NCI-H2107 treated with DMSO at 0.1 percent for 48 hours (cell line): Measurements from ENCODE around the gene PNMA8B.
"Not testable (repeated sequence)": the region's sequence is repeated elsewhere in the genome, so short reads cannot be mapped to it uniquely, and the experiment has no call there.

Source experiments
- DNase-seq: peaks from one replicate; lab custom pipeline; 2025; ENCODE audit not compliant: unreplicated experiment; lab: John Stamatoyannopoulos, UW

PNMA8B gene, protein sequence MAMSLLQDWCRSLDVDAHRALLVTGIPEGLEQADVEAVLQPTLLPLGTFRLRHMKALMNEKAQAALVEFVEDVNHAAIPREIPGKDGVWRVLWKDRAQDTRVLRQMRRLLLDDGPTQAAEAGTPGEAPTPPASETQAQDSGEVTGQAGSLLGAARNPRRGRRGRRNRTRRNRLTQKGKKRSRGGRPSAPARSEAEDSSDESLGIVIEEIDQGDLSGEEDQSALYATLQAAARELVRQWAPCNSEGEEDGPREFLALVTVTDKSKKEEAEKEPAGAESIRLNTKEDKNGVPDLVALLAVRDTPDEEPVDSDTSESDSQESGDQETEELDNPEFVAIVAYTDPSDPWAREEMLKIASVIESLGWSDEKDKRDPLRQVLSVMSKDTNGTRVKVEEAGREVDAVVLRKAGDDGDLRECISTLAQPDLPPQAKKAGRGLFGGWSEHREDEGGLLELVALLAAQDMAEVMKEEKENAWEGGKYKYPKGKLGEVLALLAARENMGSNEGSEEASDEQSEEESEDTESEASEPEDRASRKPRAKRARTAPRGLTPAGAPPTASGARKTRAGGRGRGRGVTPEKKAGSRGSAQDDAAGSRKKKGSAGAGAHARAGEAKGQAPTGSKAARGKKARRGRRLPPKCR

DNA sequence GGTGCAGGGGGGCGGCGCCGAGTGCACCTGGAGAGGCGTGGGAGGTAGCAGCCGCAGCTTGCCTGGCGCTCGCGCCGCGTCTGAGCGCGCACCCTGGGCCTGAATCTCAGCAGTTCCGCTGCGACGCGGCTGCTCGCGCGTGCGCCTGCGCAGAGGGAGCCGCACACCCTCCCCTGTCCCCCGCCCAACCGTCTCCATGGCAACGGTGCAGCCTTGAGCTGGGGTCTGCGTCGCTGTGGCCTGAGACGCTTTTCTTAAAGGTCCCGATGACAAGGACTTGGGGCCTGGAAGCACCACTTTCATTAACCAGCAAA lies at the start of gene PNMA8B:
Gene PNMA8B (minus strand): TSS at position 82 of the 314 bp plus-strand sequence. CDS start 402 bp downstream, outside the sequence.
- peak; percentile 53 for DNase-seq

DNA sequence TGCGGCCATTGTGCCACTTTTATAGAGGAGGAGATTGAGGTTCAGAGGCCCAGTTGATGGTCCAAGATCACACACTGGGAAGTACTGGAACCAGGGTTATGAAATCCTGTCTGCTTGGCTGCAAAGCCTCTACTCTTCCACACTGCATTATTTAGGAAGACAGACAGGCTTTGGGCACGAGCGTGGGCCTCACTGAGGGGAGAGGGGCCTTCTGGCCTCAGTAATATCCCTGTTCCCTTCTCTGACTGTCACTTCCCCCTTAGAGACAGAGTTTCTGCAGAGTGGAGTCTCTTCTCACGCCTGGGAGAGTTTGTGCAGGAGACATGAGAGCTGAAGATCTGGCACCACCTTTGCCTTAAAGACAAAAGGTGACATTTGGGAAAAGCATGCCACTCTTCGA lies 49.0 kb upstream of the PNMA8B start:
- DNase-seq = no peak

DNA sequence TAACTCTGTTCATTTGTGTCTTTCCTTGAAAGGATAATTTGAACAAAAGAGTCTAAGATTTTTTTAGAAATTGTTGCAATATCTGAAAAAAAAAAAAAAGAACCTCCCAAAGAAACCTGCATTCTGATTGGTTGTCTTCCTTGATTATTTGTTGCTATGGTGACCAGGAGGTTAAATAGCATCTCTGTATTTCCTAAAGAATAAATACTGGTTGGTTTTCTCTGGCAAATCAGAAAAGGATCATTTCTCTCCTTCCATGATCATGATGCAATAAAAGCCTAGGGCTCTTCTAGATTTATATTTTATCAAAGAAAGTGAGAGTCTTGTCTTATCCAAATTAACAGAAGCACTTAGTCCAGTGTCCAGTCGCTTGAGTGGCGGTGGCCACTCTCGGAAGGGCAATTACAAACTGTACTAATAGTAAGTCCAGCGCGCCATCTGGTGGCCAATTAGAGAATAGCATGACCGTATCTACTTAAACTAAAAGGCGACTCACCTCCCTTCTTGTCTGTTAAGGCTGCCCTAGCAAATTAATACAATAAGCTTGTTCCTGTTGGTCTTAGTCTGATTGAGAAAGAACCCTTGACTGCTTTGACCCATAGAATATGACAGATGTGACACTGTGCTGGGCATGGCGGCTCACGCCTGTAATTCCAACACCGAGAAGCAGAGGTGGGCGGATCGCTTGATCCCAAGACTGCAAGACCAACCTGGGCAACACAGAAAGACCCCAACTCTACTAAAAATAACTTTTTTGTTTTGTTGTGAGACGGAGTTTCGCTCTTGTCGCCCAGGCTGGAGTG lies 47.0 kb upstream of the PNMA8B start:
- DNase-seq = peak; percentile 88

DNA sequence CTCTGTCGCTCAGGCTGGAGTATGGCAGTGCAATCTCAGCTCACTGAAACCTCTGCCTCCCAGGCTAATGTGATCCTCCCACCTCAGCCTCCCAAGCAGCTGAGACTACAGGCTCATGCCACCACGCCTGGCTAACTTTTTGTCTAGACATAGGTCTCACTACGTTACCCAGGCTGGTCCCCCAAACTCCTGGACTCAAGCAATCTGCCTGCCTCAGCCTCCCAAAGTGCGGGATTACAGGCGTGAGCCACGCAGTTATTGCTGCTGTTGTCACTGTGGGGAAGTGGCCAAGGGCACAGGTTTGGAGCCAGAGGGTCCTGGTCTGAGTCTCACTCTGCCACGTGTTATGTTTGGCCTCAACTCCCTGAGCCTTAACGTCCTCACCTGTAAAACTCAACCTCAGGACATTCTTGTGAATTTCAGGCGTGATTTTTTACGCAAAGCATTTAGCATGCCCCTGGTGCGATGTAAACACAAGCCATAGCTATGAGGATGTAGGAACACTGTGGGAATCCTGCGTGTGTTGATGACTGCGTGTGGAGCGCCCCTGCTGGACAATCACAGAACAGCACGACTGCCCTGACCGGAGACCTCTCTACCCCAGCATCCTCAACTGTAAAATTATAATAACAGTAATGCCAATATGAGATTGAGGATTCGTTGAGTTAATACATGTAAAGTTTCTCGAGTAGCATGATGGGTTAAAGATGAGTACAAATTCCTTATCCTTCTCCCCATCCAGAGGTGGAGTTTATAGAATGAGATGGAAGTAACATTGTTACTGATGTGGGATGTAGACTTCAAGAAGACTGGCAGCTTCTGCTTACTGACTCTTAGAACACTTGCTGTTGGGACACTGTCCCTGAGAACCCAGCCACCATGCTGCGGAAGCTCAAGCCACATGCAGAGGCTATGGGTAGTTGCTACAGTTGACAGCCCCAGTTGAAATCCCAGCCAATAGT lies 41.8 kb upstream of the PNMA8B start:
- no peak for DNase-seq

DNA sequence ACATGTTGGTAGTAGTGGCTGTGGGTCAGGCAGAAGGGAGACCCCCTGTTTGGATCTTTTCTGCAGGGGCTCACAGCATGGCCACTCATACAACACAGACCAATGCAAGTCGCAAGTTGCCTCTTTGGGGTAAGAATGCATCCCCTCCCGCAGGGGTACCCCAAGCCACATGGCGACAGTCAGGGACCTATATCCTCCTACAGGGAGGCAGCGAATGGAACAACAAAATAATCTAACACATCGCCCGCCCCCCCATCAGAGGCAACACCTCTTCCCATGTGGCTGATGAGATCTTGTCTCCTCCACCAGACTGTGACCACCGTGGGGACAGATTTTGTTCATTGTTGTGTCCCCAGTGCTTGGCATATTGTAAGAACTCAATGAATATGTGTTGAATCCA lies 40.7 kb upstream of the PNMA8B start:
- DNase-seq = no peak

DNA sequence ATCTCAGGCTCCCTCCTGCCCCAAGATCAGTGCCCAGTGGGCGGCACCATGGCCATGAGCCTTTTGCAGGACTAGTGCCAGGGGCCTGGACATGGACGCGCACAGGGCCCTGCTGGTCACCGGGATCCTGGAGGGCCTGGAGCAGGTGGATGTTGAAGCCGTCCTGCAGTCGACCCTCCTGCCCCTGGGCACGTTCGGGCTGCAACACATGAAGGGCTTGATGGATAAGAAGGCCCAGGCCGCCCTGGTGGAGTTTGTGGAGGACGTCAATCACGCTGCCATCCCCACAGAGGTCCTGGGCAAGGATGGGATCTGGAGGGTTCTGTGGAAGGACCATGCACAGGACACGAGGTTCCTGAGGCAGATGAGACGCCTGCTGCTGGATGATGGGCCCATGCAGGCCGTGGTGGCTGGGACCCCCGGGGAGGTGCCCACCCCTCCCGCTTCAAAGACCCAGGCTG lies 38.0 kb upstream of the PNMA8B start:
- DNase-seq = no peak

DNA sequence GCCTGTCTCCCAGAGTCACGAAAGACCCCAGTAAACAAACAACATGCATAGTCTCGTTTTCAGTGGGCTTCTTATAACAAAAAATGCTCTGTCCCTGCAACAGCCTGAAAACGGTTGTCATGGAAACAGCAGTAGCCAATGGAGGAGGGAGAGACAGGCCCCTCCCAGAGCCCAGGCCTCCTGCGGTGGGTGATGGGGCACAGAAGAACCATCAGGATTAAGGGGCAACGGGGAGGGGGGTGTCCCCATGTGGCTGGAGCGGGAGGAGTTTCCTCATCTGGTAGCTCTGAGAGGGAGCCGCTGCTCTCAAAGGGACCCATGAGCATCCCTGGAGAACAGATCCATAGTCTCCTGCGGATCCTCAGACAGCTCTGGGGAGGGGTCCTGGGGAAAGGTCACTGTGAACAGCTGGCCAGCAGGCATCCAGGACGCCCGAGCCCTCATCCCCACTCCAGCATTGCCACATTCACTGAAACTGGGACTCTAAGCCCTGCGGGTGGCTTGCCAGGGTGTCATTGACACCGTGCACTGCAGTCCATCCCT lies 37.5 kb upstream of the PNMA8B start:
- no peak for DNase-seq

DNA sequence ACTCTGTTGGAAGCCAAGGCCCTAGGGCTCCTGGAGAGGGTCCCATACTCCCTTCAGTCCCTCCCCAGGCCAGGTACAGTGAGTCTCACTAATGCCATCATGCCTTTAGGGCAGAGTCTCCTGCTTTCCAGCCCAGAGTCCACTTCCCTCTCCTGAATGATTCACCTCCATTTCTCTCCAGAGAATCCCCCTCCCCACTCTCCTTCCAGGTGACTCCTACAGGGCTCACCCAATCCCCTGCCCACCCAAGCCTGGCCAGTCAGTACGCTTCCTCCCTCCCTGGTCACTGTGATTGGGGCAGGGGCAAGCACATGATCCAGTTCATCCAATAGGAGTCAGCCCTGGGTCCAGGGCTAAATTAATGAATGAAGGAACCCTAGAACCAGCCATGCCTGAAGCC lies 35.0 kb upstream of the PNMA8B start:
- DNase-seq = no peak

DNA sequence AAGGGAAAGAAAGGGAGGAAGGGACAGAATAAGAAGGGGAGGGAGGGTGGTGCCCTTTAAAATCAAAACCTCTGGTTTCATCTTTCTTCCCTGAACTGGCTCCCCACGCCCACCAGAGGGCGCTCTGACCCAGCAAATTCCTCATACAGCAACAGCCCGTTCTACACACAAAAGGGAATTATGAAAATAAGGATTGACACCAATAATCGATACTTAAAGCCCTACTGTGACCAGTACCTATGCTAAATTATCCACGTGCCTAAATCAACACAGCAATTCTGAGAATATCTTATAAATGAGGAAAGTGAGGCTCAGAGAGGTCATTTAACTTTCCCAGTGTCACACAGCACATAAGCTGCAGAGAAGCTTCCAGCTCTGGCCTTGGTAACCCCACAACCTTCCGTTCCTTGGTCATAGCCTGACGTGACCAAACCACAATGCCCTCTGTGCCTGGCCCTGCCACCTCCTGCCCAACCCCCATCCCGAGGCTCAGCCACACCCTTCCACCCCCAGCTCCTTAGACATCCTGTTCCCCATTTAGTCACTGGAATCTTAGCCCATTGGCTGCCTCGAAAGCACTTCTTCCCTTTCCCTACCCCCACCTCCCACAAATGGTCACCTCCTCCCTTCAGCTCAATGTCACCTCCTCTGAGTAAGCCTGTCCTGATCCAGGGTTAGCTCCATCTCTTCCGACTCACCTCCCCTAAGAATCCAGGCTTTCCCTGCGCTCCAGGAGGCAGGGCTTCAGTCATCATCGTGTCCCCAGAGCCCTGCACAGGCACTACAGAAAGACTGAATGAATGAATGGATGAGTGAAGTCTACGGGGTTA lies 34.2 kb upstream of the PNMA8B start:
- peak; percentile 20 for DNase-seq

DNA sequence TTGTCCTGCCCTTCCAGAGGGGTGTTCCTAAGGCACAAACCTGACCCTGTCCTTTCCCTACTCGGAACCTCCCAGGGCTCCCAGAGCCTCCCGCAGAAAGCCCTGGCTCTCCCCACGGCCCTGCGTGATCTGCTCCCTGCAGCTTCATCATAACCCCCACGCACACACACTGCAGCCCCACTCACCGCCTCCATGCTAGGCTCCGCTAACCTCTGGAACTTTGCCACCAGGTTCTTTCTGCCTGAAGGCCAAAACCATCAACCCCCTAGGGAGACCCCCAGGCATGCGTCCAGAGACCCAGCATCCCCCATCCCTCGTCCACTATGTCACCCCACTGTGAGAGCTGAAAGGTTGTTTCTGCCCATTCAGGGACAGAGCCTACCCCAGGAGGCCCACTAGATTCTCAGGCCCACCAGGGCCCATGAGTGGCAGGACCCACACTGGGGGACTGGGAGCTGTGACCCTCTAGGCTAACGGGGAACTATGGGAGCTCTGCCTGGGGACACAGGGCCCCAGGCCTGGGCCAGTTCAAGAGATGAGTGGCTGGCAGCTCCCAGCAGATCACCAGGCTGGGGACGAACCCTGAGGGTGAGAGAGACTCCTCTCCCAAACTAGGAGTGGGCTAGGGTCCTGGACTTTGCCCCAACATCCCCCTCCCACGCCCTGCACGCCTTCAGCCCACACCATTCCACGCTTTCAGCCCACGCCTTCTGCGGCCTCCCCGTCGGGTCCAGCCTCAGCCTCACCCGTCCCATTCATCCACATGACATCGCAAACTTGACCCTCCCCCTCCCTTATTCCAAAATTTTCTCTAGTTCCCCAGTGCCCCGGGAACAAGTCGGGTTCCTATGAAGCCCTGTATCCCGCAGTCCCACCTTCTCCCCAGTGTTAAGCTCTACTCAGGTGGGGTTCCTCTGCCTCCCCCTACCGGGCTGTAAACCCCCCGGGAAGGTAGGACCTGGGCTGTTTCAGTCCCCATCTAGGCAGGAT lies 33.2 kb upstream of the PNMA8B start:
- DNase-seq = no peak

DNA sequence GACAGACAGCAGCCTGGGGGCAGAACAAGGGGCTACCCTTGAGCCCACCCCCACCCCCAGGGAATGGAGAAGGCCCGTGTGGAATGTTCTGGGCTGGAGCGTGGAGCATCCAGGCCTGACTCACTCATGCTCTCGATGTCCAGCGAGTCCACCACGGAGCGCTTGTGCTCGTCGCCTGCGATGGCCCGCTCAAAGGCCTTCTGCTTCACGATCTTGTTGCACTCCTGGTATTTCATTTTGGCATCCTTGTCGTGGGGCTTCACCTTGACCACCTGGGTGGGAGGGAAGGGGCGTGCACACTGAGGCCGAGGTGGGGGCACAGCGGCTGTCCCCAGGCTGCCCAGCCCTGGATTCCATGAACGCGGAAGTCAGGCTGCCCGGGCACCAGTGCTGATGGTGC lies 31.1 kb upstream of the PNMA8B start:
- not testable (repeated sequence) for DNase-seq

DNA sequence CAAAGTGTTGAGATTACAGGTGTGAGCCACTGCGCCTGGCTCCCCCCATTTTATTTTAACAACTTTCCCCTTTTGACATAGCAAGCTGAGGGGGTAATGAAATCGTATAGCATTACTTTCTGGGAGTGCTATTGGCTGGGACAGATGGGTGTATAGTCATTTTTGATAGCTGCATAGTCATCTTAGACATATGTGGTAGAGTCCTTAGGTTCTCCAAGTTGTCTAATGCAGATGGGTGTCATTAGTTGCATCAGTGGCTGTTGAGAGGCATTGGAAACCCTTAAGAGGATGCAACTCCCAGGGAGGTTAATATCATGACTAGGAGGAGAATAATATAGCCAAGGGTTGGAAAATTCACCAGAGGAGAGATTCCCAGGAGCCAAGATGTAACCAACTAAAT lies 28.6 kb upstream of the PNMA8B start:
- no peak for DNase-seq

DNA sequence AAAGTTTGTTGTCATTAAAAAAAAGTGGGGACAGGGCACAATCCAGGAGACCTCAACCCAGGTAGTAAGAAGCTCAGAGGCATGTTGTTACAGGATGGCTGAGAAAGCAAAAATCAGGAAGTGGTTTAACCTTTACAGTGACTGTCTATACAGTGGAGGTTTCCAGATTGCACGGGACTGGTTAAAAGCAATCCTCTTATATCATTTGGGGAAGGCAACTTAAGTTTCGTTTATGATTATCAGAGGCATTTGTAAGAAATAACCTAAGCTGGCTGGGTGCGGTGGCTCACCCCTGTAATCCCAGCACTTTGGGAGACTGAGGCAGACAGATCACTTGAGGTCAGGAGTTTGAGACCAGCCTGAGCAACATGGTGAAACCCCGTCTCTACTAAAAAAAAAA lies 27.3 kb upstream of the PNMA8B start:
- not testable (repeated sequence) for DNase-seq

DNA sequence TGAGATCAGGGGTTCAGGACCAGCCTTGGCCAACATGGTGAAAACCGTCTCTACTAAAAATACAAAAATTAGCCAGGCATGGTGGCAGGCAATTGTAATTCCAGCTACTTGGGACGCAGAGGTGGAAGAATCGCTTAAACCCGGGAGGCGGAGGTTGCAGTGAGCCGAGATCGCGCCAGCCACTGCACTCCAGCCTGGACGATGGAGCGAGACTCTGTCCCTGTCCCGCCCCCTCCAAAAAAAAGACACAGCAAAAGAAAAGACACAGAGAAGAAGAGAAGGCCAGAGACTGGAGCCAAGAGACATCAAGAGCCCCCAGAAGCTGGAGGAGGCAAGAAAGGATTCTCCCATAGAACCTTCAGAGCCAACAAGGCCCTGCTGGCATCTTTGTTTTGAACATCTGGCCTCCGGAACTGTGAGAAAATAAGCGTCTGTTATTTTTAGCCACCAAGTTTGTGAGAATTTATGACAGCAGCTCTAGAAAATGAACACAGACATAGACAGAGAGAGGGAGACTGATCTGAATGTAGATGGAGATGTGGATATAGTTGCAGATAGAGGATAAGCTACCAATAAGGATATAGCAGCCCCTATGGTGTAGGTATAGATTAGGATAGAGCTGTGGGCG lies 25.7 kb upstream of the PNMA8B start:
- no peak for DNase-seq

DNA sequence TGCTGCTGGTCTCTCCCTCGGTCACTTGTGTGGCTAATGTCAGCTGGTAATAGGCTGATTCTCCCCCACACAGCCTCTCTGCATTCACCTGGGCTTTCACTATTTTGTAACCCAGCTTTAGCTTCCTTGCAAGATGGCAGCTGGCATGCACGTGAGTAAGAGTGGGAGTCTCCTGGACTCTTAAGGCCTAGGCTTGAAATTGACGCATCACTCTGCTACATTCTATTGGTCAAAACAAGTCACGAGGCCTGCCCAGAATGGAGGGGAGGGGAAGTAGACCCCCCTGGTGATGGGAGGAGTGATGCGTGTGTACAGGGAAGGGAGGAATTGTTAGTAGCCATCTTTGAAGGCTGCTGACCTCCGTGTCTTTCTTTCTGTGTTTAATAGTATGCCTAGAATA lies 24.9 kb upstream of the PNMA8B start:
- no peak for DNase-seq

DNA sequence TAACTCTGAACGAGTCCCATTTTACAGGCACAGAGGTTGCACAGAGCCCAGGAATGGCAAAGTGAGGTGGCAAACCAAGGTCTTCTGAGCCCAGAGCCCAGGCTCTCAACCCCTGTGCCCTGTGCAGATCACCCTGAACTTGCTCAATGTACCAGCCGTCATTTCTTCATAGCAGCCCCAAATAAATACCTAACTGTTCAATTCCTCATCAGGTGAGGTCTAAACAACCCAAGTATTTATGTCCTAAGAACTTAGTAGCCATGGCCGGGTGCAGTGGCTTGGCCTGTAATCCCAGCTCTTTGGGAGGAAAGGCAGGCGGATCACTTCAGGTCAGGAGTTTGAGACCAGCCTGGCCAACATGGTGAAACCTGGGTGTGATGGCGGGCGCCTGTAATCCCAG lies 21.8 kb upstream of the PNMA8B start:
- DNase-seq = no peak

DNA sequence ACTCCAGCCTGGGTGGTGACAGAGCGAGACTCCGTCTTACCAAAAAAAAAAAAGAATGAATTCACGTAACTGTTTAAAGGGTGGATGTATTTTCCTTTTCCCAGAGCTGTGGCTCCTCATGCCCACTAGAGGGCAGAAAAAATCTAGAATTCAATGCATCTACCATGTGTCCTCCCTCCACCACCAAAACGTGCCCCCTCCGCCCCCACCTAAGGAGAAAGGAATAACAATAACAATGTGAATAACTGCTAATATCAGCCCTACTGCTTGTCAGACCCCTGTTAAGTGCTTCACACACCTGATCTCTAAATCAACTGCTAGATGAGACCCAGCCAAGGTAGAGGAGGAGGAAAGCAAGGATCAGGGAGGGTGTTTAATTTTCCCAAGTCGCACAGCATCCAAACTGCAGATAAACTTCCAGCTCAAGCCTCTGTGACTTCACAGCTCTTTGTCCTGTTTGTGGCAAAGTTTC lies 20.2 kb upstream of the PNMA8B start:
- DNase-seq = no peak

DNA sequence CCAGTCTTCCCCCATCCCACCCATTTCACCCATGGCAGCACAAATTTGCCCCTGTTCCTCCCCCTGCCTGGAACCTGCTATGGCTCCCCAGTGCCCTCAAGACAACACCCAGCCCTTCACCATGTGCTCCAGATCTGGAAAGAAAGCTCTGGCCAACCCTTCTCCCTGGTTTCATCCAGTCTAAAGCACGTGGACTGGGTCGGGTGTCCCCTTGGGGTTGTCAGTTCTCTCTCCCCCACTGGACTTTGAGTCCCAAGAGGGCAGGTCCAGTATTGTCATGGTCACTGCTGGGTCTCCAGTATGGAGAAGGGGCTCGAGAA lies 19.6 kb upstream of the PNMA8B start:
- DNase-seq = no peak
